Adipocyte (in vitro differentiated cells): ENCODE results near the gene GOLT1B.
"Not testable (repeated sequence)": the region's sequence is repeated elsewhere in the genome, so short reads cannot be mapped to it uniquely, and the experiment has no call there.

Experiments
- DNase-seq: peaks from one replicate; pipeline ENCODE4 v3.0.0-alpha.2; 2015; ENCODE audit warnings: low read depth
- H3K27me3 ChIP-seq: replicated peaks from 2 replicates; pipeline ENCODE4 v1.7.0; 2013; ENCODE audit warnings: mild to moderate bottlenecking, low read length, moderate library complexity; ENCODE audit not compliant: control insufficient read depth, insufficient read depth
- H3K36me3 ChIP-seq: 2 replicates; pipeline ENCODE4 v1.7.0; 2013; ENCODE audit warnings: low read length, mild to moderate bottlenecking, moderate library complexity; ENCODE audit not compliant: control insufficient read depth, insufficient read depth, severe bottlenecking
- H3K4me1 ChIP-seq: 2 replicates; pipeline ENCODE4 v1.7.0; 2013; ENCODE audit warnings: mild to moderate bottlenecking, low read length, moderate library complexity; ENCODE audit not compliant: control insufficient read depth, insufficient read depth
- H3K4me3 ChIP-seq: 2 replicates; pipeline ENCODE4 v1.7.0; 2013; ENCODE audit warnings: mild to moderate bottlenecking, low read length, moderate library complexity
- H3K9ac ChIP-seq: 2 replicates; pipeline ENCODE4 v1.7.0; 2013; ENCODE audit warnings: mild to moderate bottlenecking, low read length, moderate library complexity
- H3K9me3 ChIP-seq: 2 replicates; pipeline ENCODE4 v1.7.0; 2013; ENCODE audit warnings: mild to moderate bottlenecking, low read length, moderate library complexity; ENCODE audit not compliant: control insufficient read depth

GOLT1B gene

GRCh38 chr12:21501258-21502163, at the start of gene GOLT1B, which contains the start of gene RECQL:
Gene GOLT1B, plus strand, starts transcription at chr12:21501789. Its CDS starts 135 bp downstream, at chr12:21501924.
Gene RECQL, minus strand, starts transcription at chr12:21501635. Its CDS starts 2,065 bp downstream, at chr12:21499570.
- DNase-seq, result peak; percentile 99
- Histone ChIP-seq H3K36me3 (peaks cover 25% of the 10 kb centered on the region), H3K9me3 (no peaks in the 10 kb centered on the region), H3K4me1 (peaks cover 55% of the 10 kb centered on the region), H3K4me3 (peak within 1 kb of the TSS; percentile 95), H3K9ac (peak within 1 kb of the TSS; percentile 95), H3K27me3 (no peaks in the 10 kb centered on the region)

- peaks cover 82% of the 10 kb centered on the region for H3K36me3 ChIP-seq
- DNase-seq, result no peak
- H3K9ac ChIP-seq, result no peak overlapping the region
- H3K27me3 ChIP-seq, result no peaks in the 10 kb centered on the region
- no peaks in the 10 kb centered on the region for H3K4me1 ChIP-seq
- H3K9me3 ChIP-seq, result no peaks in the 10 kb centered on the region
- no peak overlapping the region for H3K4me3 ChIP-seq
These were observed 48.2 kb upstream of the GOLT1B start for GRCh38 chr12:21453312-21453852.

- no peak overlapping the region for H3K4me3 ChIP-seq
- no peaks in the 10 kb centered on the region for H3K27me3 ChIP-seq
- H3K9ac ChIP-seq, result no peak overlapping the region
- H3K4me1 ChIP-seq, result no peaks in the 10 kb centered on the region
- H3K36me3 ChIP-seq, result peaks cover 83% of the 10 kb centered on the region
- DNase-seq, result peak; percentile 9
- H3K9me3 ChIP-seq, result no peaks in the 10 kb centered on the region
These were observed 45.3 kb upstream of the GOLT1B start for GRCh38 chr12:21456291-21456780.

GRCh38 chr12:21459474-21459873, 42.1 kb upstream of the GOLT1B start:
- no peak for DNase-seq
- Histone ChIP-seq H3K27me3 (no peaks in the 10 kb centered on the region), H3K4me1 (no peaks in the 10 kb centered on the region), H3K36me3 (peaks cover 91% of the 10 kb centered on the region), H3K9ac (no peak overlapping the region), H3K4me3 (no peak overlapping the region), H3K9me3 (no peaks in the 10 kb centered on the region)

GRCh38 chr12:21467334-21467733, 34.3 kb upstream of the GOLT1B start:
- not testable (repeated sequence) for H3K4me3 ChIP-seq, DNase-seq, H3K9ac ChIP-seq, H3K9me3 ChIP-seq, H3K4me1 ChIP-seq, H3K27me3 ChIP-seq
- peaks cover 68% of the 10 kb centered on the region for H3K36me3 ChIP-seq

GRCh38 chr12:21471294-21471693, 30.3 kb upstream of the GOLT1B start:
- H3K9ac ChIP-seq, result no peak overlapping the region
- H3K4me3 ChIP-seq, result no peak overlapping the region
- peaks cover 4% of the 10 kb centered on the region for H3K4me1 ChIP-seq
- H3K9me3 ChIP-seq, result no peaks in the 10 kb centered on the region
- DNase-seq, result no peak
- H3K36me3 ChIP-seq, result peaks cover 84% of the 10 kb centered on the region
- no peaks in the 10 kb centered on the region for H3K27me3 ChIP-seq

GRCh38 chr12:21472197-21472823, 29.3 kb upstream of the GOLT1B start:
- Histone ChIP-seq H3K9me3 (no peaks in the 10 kb centered on the region), H3K9ac (no peak overlapping the region), H3K4me3 (no peak overlapping the region), H3K27me3 (no peaks in the 10 kb centered on the region), H3K36me3 (peaks cover 88% of the 10 kb centered on the region), H3K4me1 (peaks cover 8% of the 10 kb centered on the region)
- DNase-seq, result no peak

GRCh38 chr12:21475552-21475951, 26.0 kb upstream of the GOLT1B start:
- peaks cover 8% of the 10 kb centered on the region for H3K4me1 ChIP-seq
- no peak overlapping the region for H3K9ac ChIP-seq
- peaks cover 89% of the 10 kb centered on the region for H3K36me3 ChIP-seq
- no peaks in the 10 kb centered on the region for H3K9me3 ChIP-seq
- no peaks in the 10 kb centered on the region for H3K27me3 ChIP-seq
- no peak overlapping the region for H3K4me3 ChIP-seq
- no peak for DNase-seq

GRCh38 chr12:21476949-21477348, 24.6 kb upstream of the GOLT1B start:
- Histone ChIP-seq H3K9ac (no peak overlapping the region), H3K4me1 (peaks cover 8% of the 10 kb centered on the region), H3K4me3 (no peak overlapping the region), H3K36me3 (peaks cover 90% of the 10 kb centered on the region), H3K27me3 (no peaks in the 10 kb centered on the region), H3K9me3 (no peaks in the 10 kb centered on the region)
- DNase-seq, result peak; percentile 54

- Histone ChIP-seq H3K36me3 (peaks cover 90% of the 10 kb centered on the region), H3K9ac (no peak overlapping the region), H3K4me1 (peaks cover 4% of the 10 kb centered on the region), H3K4me3 (no peak overlapping the region), H3K9me3 (no peaks in the 10 kb centered on the region), H3K27me3 (no peaks in the 10 kb centered on the region)
- DNase-seq, result no peak
These were observed 22.7 kb upstream of the GOLT1B start for GRCh38 chr12:21478756-21479455.

GRCh38 chr12:21483531-21483930, 18.1 kb upstream of the GOLT1B start:
- Histone ChIP-seq H3K36me3 (peaks cover 68% of the 10 kb centered on the region), H3K9ac (no peak overlapping the region), H3K27me3 (no peaks in the 10 kb centered on the region), H3K9me3 (no peaks in the 10 kb centered on the region), H3K4me3 (no peak overlapping the region), H3K4me1 (no peaks in the 10 kb centered on the region)
- no peak for DNase-seq
